GM12874 (cell line): ENCODE results near the gene ACO1.

ENCODE experiments used
- TF ChIP-seq, protein P1 (sequence below): IDR thresholded peaks from 2 replicates; pipeline ENCODE4 v1.5.1; 2011; ENCODE audit warnings: low read depth, mild to moderate bottlenecking, control low read depth, low read length, moderate library complexity; ENCODE audit not compliant: insufficient read depth

ACO1 gene

DNA sequence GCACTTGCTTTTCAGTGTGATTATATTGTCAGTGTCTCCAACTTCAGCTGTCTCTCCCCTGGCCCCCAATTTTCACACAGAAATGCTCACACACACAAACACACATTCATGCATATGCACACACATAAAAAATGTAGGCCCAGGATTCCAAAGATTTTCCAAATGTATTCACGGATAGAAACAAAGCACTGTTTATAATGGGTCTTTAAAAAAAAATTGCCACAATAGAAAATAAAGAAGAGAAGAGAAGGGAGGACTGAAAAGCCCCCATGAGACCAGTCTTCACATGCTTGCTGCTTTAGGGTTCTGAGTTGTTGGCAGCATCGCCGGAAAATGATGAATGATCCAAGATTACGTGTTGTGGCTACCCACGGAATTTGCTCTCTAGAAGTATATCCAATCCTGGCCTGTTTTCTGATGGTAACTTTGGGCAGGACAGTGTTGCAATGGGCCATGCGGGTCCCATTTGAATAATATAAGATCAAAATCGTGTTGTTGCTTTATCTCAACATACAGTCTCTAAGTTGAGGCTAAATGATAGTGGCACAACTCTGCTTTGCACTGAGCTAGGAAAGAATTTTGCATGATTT, 36.2 kb upstream of the ACO1 start:
- TF ChIP-seq, protein P1, sequence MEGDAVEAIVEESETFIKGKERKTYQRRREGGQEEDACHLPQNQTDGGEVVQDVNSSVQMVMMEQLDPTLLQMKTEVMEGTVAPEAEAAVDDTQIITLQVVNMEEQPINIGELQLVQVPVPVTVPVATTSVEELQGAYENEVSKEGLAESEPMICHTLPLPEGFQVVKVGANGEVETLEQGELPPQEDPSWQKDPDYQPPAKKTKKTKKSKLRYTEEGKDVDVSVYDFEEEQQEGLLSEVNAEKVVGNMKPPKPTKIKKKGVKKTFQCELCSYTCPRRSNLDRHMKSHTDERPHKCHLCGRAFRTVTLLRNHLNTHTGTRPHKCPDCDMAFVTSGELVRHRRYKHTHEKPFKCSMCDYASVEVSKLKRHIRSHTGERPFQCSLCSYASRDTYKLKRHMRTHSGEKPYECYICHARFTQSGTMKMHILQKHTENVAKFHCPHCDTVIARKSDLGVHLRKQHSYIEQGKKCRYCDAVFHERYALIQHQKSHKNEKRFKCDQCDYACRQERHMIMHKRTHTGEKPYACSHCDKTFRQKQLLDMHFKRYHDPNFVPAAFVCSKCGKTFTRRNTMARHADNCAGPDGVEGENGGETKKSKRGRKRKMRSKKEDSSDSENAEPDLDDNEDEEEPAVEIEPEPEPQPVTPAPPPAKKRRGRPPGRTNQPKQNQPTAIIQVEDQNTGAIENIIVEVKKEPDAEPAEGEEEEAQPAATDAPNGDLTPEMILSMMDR, result no peak

DNA sequence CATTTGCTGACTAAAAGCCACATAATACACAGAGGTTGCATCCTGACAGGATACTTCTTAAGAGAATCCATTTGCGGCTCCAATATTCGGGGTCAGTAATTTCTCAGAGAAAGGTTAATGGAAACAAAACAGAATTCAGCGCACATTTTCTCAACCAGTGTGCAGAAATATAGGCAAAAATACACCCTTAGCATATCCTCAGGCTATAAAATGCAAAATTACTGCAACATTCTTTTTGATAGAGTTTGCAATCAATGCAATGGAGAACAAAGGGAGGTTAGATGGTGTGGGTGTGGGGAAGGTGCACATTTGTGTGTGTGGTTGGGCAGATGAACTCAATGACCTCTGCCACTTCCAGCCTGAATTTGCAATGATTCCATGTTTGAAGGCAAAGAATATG, 35.4 kb upstream of the ACO1 start:
- TF ChIP-seq, protein P1, result no peak

DNA sequence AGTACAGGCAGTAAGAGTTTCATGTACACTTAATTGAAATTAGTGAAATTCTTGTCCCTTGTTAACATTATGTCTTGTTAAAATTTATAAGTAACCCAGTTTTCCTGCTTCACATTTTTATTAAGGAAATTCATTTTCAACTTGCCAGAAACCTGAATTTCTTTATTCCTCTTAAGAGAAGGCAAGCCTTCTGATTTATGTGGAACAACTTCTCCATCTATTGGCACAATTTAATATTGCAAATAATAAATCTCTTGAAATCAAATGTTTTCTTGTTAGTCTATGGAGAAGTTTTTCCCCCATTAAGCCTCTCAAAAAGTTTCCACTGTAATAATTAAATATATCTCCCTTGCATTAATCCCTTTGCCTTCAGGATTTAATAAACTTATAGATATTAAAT, 33.8 kb upstream of the ACO1 start:
- TF ChIP-seq, protein P1, result 0 out of 2 replicates have a peak, but pooled peaks have one; percentile 2

DNA sequence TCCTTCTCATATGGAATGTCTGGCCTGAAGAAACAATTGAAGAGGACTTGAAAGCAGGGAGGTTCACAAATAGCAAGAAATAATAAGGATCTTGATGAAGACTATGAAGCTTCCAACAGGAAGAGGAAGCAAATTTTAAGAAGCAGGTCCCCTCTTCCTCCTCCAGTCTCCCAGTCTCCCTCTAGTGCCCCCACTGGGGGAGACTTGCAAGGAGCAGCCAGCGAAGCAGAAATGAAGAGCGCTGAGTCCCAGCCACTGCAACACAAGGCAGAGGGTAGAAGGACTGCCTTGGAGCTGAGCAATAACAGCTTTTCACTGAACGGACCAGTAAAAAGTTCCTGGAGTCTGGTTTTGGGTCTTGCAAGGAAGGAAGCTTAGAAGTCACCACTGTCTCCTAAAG, 32.6 kb upstream of the ACO1 start:
- TF ChIP-seq, protein P1, result no peak

DNA sequence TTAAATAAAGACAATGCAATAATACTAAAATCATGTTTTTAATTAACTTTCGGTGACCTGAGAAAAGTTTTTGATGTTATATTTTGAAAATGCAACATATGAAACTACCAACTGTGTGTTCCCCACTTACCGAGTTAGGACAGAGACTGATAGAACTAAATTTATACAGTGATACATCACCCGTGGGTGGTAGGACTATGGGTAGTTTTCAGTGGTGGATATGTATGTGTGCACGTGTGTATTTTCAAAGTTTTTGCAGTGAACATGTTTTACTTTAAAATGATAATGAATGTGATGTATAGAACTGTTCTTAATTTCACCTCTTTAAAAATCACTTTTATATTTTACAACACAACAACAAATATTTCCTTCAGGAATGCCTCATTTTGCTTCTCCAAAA, 25.0 kb upstream of the ACO1 start:
- TF ChIP-seq, protein P1, result no peak

DNA sequence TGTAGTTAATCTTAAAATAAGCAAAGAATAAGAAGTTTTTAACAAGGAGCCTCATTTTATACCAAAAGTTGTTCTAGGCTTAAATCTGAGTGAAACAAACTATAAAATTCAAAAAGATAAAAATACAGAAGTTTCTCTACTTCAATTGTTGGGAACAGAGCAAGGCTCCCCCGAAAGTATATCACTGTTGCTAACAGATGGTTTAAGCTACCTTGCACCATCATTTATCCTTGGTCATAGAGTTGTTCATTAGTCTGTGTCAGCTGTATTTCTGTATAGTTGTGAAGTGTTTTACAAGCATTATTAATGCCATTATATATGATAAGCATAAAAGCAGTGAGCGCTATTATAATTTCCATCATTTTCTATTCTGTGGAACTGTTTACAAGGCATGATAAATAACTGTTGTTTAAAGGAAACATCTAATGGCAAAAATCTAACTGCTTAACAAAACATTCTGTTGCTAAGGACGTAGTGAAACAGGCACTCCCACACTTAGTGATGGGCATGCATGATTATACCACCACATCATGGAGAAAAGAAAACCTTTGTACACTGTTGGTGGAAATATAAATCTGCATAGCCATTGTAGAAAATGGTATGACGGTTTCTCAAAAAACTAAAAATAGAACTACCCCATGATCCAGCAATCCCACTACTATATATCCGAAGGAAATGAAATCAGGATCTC, 23.3 kb upstream of the ACO1 start:
- TF ChIP-seq, protein P1, result no peak

DNA sequence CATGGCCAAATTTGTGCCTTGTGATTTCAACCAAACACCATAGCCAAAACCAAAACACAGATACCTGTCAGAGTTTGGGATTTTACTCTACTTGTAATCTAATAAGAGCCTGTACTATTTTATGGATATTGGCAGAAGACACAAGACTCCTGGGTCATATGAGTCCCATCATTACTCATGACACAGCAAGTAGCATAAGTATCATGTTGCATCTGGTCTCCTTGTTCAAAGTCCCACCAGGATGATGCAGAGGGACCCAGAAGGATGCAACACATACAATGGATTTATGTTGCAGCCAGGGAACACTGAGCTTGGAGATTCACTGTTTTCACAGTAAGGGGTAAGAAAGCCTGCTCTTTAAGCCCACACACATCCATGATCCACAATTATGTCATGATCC, 13.2 kb upstream of the ACO1 start:
- TF ChIP-seq, protein P1, result no peak
